Brain microvascular endothelial cell (primary cell): ENCODE measurements around the gene FARS2.

ENCODE experiments used
- DNase-seq: peaks from one replicate; pipeline ENCODE4 v3.0.0-alpha.2; 2020
- H3K27ac ChIP-seq: fragments of 250-450 bp; sonication (Bioruptor Pico); 2 replicates; pipeline ENCODE4 v1.5.1; 2020; ENCODE audit warnings: mild to moderate bottlenecking, moderate library complexity
- H3K27me3 ChIP-seq: fragments of 250-450 bp; sonication (Bioruptor Pico); replicated peaks from 2 replicates; pipeline ENCODE4 v1.5.1; 2020; ENCODE audit warnings: mild to moderate bottlenecking
- H3K36me3 ChIP-seq: fragments of 250-450 bp; sonication (Bioruptor Pico); replicated peaks from 2 replicates; pipeline ENCODE4 v1.5.1; 2020; ENCODE audit warnings: mild to moderate bottlenecking
- H3K4me3 ChIP-seq: 2 replicates; pipeline ENCODE4 v1.5.1; 2011; ENCODE audit warnings: low read depth, mild to moderate bottlenecking, control low read depth, low read length, moderate library complexity
- in situ Hi-C: cut with HindIII; loops from 2 replicates; pipeline ENCODE4 v1.10.0; 2017; ENCODE audit warnings: low sequenced_read_pairs, low pct_ligation_motif_present
- TF ChIP-seq, protein P1 (sequence below): IDR thresholded peaks from 2 replicates; pipeline ENCODE4 v1.5.1; 2011; ENCODE audit warnings: low read depth, mild to moderate bottlenecking, moderate library complexity, low read length, control low read depth, inconsistent platforms; ENCODE audit errors: missing control alignments

The FARS2 gene

DNA sequence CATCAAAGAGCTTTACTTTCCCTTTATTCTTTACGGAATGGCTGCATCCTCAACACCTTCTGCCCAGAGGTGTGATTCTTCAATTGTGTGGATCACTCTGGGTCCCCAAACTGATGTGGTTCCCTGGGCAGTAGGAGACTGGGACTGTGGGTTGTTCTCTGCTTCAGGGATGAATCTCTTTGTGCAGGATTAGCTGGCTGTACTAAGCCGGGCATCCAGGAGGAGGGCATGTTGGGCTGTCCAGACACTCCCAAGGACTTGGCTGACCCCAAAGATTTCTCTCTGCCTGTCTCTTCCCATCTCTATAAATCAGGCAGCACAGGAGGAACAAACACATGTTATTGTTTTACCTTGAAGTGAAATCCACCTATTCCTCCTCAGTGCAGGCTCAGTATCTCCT, 15.3 kb downstream of the FARS2 start:
- Histone ChIP-seq H3K4me3 (no peak overlapping the region), H3K27me3 (no peaks in the 10 kb centered on the region), H3K27ac (no peak overlapping the region), H3K36me3 (no peaks in the 10 kb centered on the region)
- in situ Hi-C loops, result no loop called here
- no peak for DNase-seq
- TF ChIP-seq, protein P1, sequence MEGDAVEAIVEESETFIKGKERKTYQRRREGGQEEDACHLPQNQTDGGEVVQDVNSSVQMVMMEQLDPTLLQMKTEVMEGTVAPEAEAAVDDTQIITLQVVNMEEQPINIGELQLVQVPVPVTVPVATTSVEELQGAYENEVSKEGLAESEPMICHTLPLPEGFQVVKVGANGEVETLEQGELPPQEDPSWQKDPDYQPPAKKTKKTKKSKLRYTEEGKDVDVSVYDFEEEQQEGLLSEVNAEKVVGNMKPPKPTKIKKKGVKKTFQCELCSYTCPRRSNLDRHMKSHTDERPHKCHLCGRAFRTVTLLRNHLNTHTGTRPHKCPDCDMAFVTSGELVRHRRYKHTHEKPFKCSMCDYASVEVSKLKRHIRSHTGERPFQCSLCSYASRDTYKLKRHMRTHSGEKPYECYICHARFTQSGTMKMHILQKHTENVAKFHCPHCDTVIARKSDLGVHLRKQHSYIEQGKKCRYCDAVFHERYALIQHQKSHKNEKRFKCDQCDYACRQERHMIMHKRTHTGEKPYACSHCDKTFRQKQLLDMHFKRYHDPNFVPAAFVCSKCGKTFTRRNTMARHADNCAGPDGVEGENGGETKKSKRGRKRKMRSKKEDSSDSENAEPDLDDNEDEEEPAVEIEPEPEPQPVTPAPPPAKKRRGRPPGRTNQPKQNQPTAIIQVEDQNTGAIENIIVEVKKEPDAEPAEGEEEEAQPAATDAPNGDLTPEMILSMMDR, result no peak

GRCh38 chr6:5277589-5277988, 16.3 kb downstream of the FARS2 start:
- in situ Hi-C loops, result no loop called here
- Histone ChIP-seq H3K36me3 (no peaks in the 10 kb centered on the region), H3K4me3 (no peak overlapping the region), H3K27me3 (no peaks in the 10 kb centered on the region), H3K27ac (no peak overlapping the region)
- TF ChIP-seq, protein P1, result no peak
- no peak for DNase-seq

DNA sequence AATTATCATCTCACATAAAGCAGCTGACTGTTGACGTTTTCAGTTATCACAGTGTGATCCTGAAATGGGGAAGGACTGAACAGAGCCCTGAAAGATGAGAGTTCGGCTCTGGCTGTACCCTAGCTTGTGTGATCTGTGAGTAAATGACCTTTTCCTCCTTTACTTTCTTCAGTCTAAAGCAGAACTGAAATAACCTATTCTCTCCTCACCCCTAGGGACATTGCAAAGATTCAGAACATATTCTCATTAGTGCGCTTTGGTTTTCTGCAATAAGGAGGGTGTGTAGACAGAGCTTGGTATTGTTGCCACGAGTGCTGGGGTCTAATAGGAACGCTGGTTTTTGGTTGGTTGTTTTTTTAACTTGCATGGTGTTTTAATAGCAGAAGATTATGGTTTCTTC, 16.7 kb downstream of the FARS2 start:
- DNase-seq, result no peak
- in situ Hi-C loops, result no loop called here
- TF ChIP-seq, protein P1, result no peak
- H3K27ac ChIP-seq, result no peak overlapping the region
- H3K36me3 ChIP-seq, result no peaks in the 10 kb centered on the region
- no peaks in the 10 kb centered on the region for H3K27me3 ChIP-seq
- H3K4me3 ChIP-seq, result no peak overlapping the region

DNA sequence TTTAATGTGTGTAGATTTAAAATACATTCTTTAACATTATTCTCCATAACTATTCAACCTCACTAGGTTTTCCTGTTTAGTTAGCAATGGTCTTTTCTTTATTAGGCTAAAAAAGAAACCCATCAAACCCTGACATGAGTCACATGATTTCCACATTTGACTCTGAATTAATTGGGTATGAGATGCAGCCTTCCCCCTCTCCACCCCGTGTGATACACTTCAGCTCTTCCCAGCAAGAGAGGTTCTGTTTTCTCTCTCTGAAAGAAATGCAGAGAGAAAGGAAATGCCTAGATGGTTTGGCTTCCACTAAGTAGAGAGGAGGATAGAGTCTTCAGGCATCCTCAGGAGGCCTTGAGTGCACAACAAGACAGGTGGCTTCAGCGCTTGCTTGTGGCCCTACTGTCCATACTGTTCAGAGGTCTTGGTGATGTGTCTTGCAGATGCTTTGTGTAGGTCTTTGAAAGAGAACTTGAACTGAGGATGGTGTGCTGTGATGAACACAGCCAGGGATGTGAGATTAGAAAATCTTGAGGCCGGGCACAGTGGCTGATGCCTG, 17.3 kb downstream of the FARS2 start:
- Histone ChIP-seq H3K36me3 (no peaks in the 10 kb centered on the region), H3K27me3 (no peaks in the 10 kb centered on the region), H3K4me3 (no peak overlapping the region), H3K27ac (no peak overlapping the region)
- TF ChIP-seq, protein P1, result no peak
- in situ Hi-C loops, result no loop called here
- no peak for DNase-seq

DNA sequence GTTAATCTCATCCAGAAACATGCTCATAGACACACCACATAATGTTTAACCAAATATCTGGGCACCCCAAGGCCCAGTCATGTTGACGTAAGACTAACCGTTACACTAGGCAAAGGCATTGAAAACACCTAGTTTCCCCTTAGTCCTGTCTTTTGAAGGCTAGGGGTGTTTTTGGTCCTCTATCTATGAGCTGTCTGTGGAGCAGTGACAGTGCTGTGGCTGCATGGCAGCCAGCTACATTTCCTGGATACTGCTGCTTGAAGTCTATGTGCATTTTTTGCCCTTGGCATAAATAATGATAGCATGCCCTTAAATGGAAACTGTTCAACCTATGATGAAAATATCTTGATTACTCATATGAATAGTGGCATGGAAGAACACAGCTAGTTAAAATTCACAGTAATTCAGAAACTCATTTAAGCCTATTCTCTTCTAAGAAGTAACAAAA, 18.6 kb downstream of the FARS2 start:
- TF ChIP-seq, protein P1, result no peak
- no peak for DNase-seq
- H3K36me3 ChIP-seq, result no peaks in the 10 kb centered on the region
- H3K27ac ChIP-seq, result no peak overlapping the region
- H3K4me3 ChIP-seq, result no peak overlapping the region
- H3K27me3 ChIP-seq, result no peaks in the 10 kb centered on the region
- in situ Hi-C loops, result no loop called here

GRCh38 chr6:5280920-5281319, 19.6 kb downstream of the FARS2 start:
- Histone ChIP-seq H3K36me3 (no peaks in the 10 kb centered on the region), H3K27me3 (no peaks in the 10 kb centered on the region), H3K4me3 (no peak overlapping the region), H3K27ac (no peak overlapping the region)
- TF ChIP-seq, protein P1, result no peak
- in situ Hi-C loops, result no loop called here
- no peak for DNase-seq
